Measurements from ENCODE around the gene RAVER1.
A peak's percentile ranks its signal among the peaks of the same experiment; 100 is the strongest.
"Not testable (repeated sequence)": the region's sequence is repeated elsewhere in the genome, so short reads cannot be mapped to it uniquely, and the experiment has no call there.

Gene RAVER1

GRCh38 chr19:10332965-10333757 is at the start of gene RAVER1:
TSS of gene RAVER1 (minus strand) at chr19:10333529. CDS start at chr19:10333507, 22 bp downstream.
- Mint-ChIP-seq H3K27me3 (no peaks in the 10 kb centered on the region), H3K27ac (peak within 1 kb of the TSS; percentile 99), H3K4me3 (peak within 1 kb of the TSS; percentile 99), H3K36me3 (ENCODE audit: low read depth) (peaks cover 80% of the 10 kb centered on the region), H3K9me3 (no peaks in the 10 kb centered on the region), H3K4me1 (ENCODE audit: low read depth) (peaks cover 37% of the 10 kb centered on the region)
- DNase-seq = peak; percentile 98

- H3K27ac Mint-ChIP-seq, H3K27me3 Mint-ChIP-seq, H3K4me3 Mint-ChIP-seq, DNase-seq, H3K9me3 Mint-ChIP-seq: not testable (repeated sequence)
- H3K4me1 Mint-ChIP-seq (ENCODE audit: low read depth) = peaks cover 23% of the 10 kb centered on the region
- H3K36me3 Mint-ChIP-seq (ENCODE audit: low read depth) = peaks cover 25% of the 10 kb centered on the region
Observed at GRCh38 chr19:10383223-10383499, 49.8 kb upstream of the RAVER1 start.

- peak; percentile 98 for DNase-seq
- Mint-ChIP-seq H3K27me3 (no peaks in the 10 kb centered on the region), H3K9me3 (no peaks in the 10 kb centered on the region), H3K4me1 (ENCODE audit: low read depth) (peaks cover 24% of the 10 kb centered on the region), H3K4me3 (peak within 1 kb of the TSS; percentile 97), H3K27ac (peak within 1 kb of the TSS; percentile 94), H3K36me3 (ENCODE audit: low read depth) (peaks cover 36% of the 10 kb centered on the region)
Observed at GRCh38 chr19:10380313-10381102, 47.2 kb upstream of the RAVER1 start, which contains the start of gene TYK2. TSS of gene TYK2 (minus strand) at chr19:10380572. CDS start at chr19:10378406, 2,166 bp downstream.

- DNase-seq = no peak
- peak overlapping the region; percentile 97 for H3K4me3 Mint-ChIP-seq
- no peaks in the 10 kb centered on the region for H3K27me3 Mint-ChIP-seq
- H3K36me3 Mint-ChIP-seq (ENCODE audit: low read depth) = peaks cover 42% of the 10 kb centered on the region
- no peaks in the 10 kb centered on the region for H3K9me3 Mint-ChIP-seq
- peak overlapping the region; percentile 94 for H3K27ac Mint-ChIP-seq
- peaks cover 24% of the 10 kb centered on the region for H3K4me1 Mint-ChIP-seq (ENCODE audit: low read depth)
Observed at GRCh38 chr19:10379880-10380312, 46.6 kb upstream of the RAVER1 start.

- H3K4me3 Mint-ChIP-seq = no peak overlapping the region
- no peaks in the 10 kb centered on the region for H3K9me3 Mint-ChIP-seq
- H3K27me3 Mint-ChIP-seq = no peaks in the 10 kb centered on the region
- peak overlapping the region; percentile 35 for H3K27ac Mint-ChIP-seq
- H3K4me1 Mint-ChIP-seq (ENCODE audit: low read depth) = peaks cover 24% of the 10 kb centered on the region
- DNase-seq = no peak
- peaks cover 52% of the 10 kb centered on the region for H3K36me3 Mint-ChIP-seq (ENCODE audit: low read depth)
Observed at GRCh38 chr19:10378124-10378523, 44.8 kb upstream of the RAVER1 start.

GRCh38 chr19:10377140-10377640 is 43.9 kb upstream of the RAVER1 start:
- DNase-seq, H3K4me3 Mint-ChIP-seq, H3K9me3 Mint-ChIP-seq, H3K27me3 Mint-ChIP-seq: not testable (repeated sequence)
- peak overlapping the region; percentile 37 for H3K27ac Mint-ChIP-seq
- H3K36me3 Mint-ChIP-seq (ENCODE audit: low read depth) = peaks cover 57% of the 10 kb centered on the region
- H3K4me1 Mint-ChIP-seq (ENCODE audit: low read depth) = peaks cover 24% of the 10 kb centered on the region

- H3K9me3 Mint-ChIP-seq = no peaks in the 10 kb centered on the region
- peaks cover 60% of the 10 kb centered on the region for H3K36me3 Mint-ChIP-seq (ENCODE audit: low read depth)
- peaks cover 13% of the 10 kb centered on the region for H3K4me1 Mint-ChIP-seq (ENCODE audit: low read depth)
- H3K27me3 Mint-ChIP-seq = no peaks in the 10 kb centered on the region
- H3K4me3 Mint-ChIP-seq = no peak overlapping the region
- H3K27ac Mint-ChIP-seq = no peak overlapping the region
- no peak for DNase-seq
Observed at GRCh38 chr19:10374931-10375330, 41.6 kb upstream of the RAVER1 start.

GRCh38 chr19:10372690-10373089 is 39.4 kb upstream of the RAVER1 start:
- H3K36me3 Mint-ChIP-seq (ENCODE audit: low read depth) = peaks cover 66% of the 10 kb centered on the region
- peaks cover 5% of the 10 kb centered on the region for H3K4me1 Mint-ChIP-seq (ENCODE audit: low read depth)
- H3K27me3 Mint-ChIP-seq = no peaks in the 10 kb centered on the region
- no peak overlapping the region for H3K27ac Mint-ChIP-seq
- no peak for DNase-seq
- no peaks in the 10 kb centered on the region for H3K9me3 Mint-ChIP-seq
- no peak overlapping the region for H3K4me3 Mint-ChIP-seq

- H3K36me3 Mint-ChIP-seq (ENCODE audit: low read depth) = peaks cover 85% of the 10 kb centered on the region
- H3K27me3 Mint-ChIP-seq = no peaks in the 10 kb centered on the region
- H3K27ac Mint-ChIP-seq = no peak overlapping the region
- no peaks in the 10 kb centered on the region for H3K9me3 Mint-ChIP-seq
- DNase-seq = no peak
- no peak overlapping the region for H3K4me3 Mint-ChIP-seq
- H3K4me1 Mint-ChIP-seq (ENCODE audit: low read depth) = peaks cover 7% of the 10 kb centered on the region
Observed at GRCh38 chr19:10368101-10368803, 34.9 kb upstream of the RAVER1 start.

GRCh38 chr19:10366950-10367512 is 33.7 kb upstream of the RAVER1 start:
- not testable (repeated sequence) for H3K9me3 Mint-ChIP-seq

GRCh38 chr19:10365518-10365917 is 32.2 kb upstream of the RAVER1 start:
- peaks cover 7% of the 10 kb centered on the region for H3K4me1 Mint-ChIP-seq (ENCODE audit: low read depth)
- peaks cover 97% of the 10 kb centered on the region for H3K36me3 Mint-ChIP-seq (ENCODE audit: low read depth)
- no peaks in the 10 kb centered on the region for H3K27me3 Mint-ChIP-seq
- H3K27ac Mint-ChIP-seq = no peak overlapping the region
- no peak overlapping the region for H3K4me3 Mint-ChIP-seq
- no peak for DNase-seq
- no peaks in the 10 kb centered on the region for H3K9me3 Mint-ChIP-seq

More at GRCh38 chr19:10366950-10367512, 33.7 kb upstream of the RAVER1 start:
- not testable (repeated sequence) for H3K27me3 Mint-ChIP-seq; DNase-seq; H3K4me3 Mint-ChIP-seq; H3K27ac Mint-ChIP-seq; H3K4me1 Mint-ChIP-seq (ENCODE audit: low read depth)
- H3K36me3 Mint-ChIP-seq (ENCODE audit: low read depth) = peaks cover 91% of the 10 kb centered on the region

GRCh38 chr19:10364644-10365043 is 31.3 kb upstream of the RAVER1 start:
- Mint-ChIP-seq H3K4me3 (no peak overlapping the region), H3K4me1 (ENCODE audit: low read depth) (peaks cover 7% of the 10 kb centered on the region), H3K27me3 (no peaks in the 10 kb centered on the region), H3K36me3 (ENCODE audit: low read depth) (peaks cover 97% of the 10 kb centered on the region), H3K27ac (no peak overlapping the region), H3K9me3 (no peaks in the 10 kb centered on the region)
- DNase-seq = no peak

- H3K4me1 Mint-ChIP-seq (ENCODE audit: low read depth) = peaks cover 5% of the 10 kb centered on the region
- no peaks in the 10 kb centered on the region for H3K27me3 Mint-ChIP-seq
- no peaks in the 10 kb centered on the region for H3K9me3 Mint-ChIP-seq
- no peak overlapping the region for H3K27ac Mint-ChIP-seq
- no peak overlapping the region for H3K4me3 Mint-ChIP-seq
- H3K36me3 Mint-ChIP-seq (ENCODE audit: low read depth) = peaks cover 97% of the 10 kb centered on the region
- DNase-seq = no peak
Observed at GRCh38 chr19:10363789-10364281, 30.5 kb upstream of the RAVER1 start.

- Mint-ChIP-seq H3K27me3 (no peaks in the 10 kb centered on the region), H3K4me3 (no peak overlapping the region), H3K9me3 (no peaks in the 10 kb centered on the region), H3K4me1 (ENCODE audit: low read depth) (peaks cover 5% of the 10 kb centered on the region), H3K36me3 (ENCODE audit: low read depth) (peaks cover 96% of the 10 kb centered on the region), H3K27ac (no peak overlapping the region)
- no peak for DNase-seq
Observed at GRCh38 chr19:10362259-10362658, 28.9 kb upstream of the RAVER1 start.

All from activated T-cell treated with anti-CD3 and anti-CD28 coated beads, Interleukin-2, amount 50 U/mL, for 24 hours (primary cell).